K562 (cell line): ENCODE measurements around the gene WDR76. TPM values are rescaled to one million over a fixed set of nuclear protein-coding genes. Genes with fewer than 3 reads are reported as not detected.

Experiments
- ATAC-seq: fragments of 200-7000 bp; cut with Tn5 transposase; 3 replicates; pipeline ENCODE4 v1.9.1; 2020; ENCODE audit warnings: moderate library complexity
- BruUV-seq: library from RNA; stranded (reverse); fragments of 400-500 nt; replicated peaks from 2 replicates; lab custom pipeline; 2021; lab: Mats Ljungman, UMichigan
- CTCF ChIA-PET: fragments of 300-600 bp; formaldehyde crosslinking; extraction: SDS; loops from one replicate; lab custom pipeline; 2021; ENCODE audit warnings: low intra/inter-chr PET ratio; lab: Yijun Ruan, JAX
- POLR2A ChIA-PET: fragments of 300-600, 350-650 bp; sonication (Branson Sonifier 250); formaldehyde crosslinking; extraction: SDS; loops from one replicate; lab custom pipeline; 2021; ENCODE audit warnings: antibody characterized with exemption, inconsistent platforms; lab: Yijun Ruan, JAX
- DNase-seq, 4 experiments: peaks; one replicate each; pipeline versions ENCODE4 v3.0.0 to v3.0.0-alpha.2; 2011 to 2018; ENCODE audit warnings: low spot score in 3 of 4, mixed read lengths in 3 of 4; ENCODE audit errors: extremely low read depth in 1 of 4
- FAIRE-seq: peaks from 2 replicates; lab custom pipeline; 2011; peaks lifted over from hg19 to GRCh38; lab: Jason Lieb, UNC
- H2AFZ ChIP-seq: 2 replicates; pipeline ENCODE4 v1.6.0; 2011; ENCODE audit warnings: low read depth, low read length, control low read depth, inconsistent platforms
- H3K27ac ChIP-seq: fragments of 200-600 bp; 3 replicates; pipeline ENCODE4 v1.8.0; 2011; ENCODE audit warnings: low read depth, mild to moderate bottlenecking, control low read depth, inconsistent platforms, low read length, moderate library complexity, mixed read lengths; ENCODE audit errors: extremely low read depth
- H3K27me3 ChIP-seq, 2 experiments: fragments of 300-600 bp in 1 of 2; 2 replicates in 1 of 2; 3 replicates in 1 of 2; pipeline versions ENCODE4 v1.6.0 to v1.8.0; 2011; ENCODE audit warnings: inconsistent platforms in 2 of 2, low read length in 2 of 2, mild to moderate bottlenecking in 1 of 2, mixed read lengths in 1 of 2, moderate library complexity in 1 of 2; ENCODE audit not compliant: control insufficient read depth in 2 of 2, insufficient read depth in 2 of 2
- H3K36me3 ChIP-seq: fragments of 300-600 bp; 3 replicates; pipeline ENCODE4 v1.8.0; 2011; ENCODE audit warnings: mild to moderate bottlenecking, low read length, inconsistent platforms; ENCODE audit not compliant: control insufficient read depth, insufficient read depth
- H3K4me1 ChIP-seq, 2 experiments: fragments of 200-600 bp in 1 of 2; replicated peaks in 1 of 2; 2 replicates in 1 of 2; 3 replicates in 1 of 2; pipeline versions ENCODE4 v1.5.1 to v1.8.0; 2011; ENCODE audit warnings: inconsistent platforms in 2 of 2, low read length in 2 of 2, mild to moderate bottlenecking in 1 of 2, mixed read lengths in 1 of 2, moderate library complexity in 1 of 2; ENCODE audit not compliant: control insufficient read depth in 2 of 2, insufficient read depth in 2 of 2
- H3K4me2 ChIP-seq: 2 replicates; pipeline ENCODE4 v1.6.1; 2011; ENCODE audit warnings: low read length, control low read depth, inconsistent platforms, mixed read lengths; ENCODE audit not compliant: insufficient read depth
- H3K4me3 ChIP-seq: fragments of 200-600 bp; sonication (generic), shearing (Covaris generic); 2 replicates; pipeline ENCODE4 v1.5.1; 2016; ENCODE audit warnings: control low read depth, inconsistent platforms
- H3K79me2 ChIP-seq: fragments of 200-600 bp; 3 replicates; pipeline ENCODE4 v1.8.0; 2011; ENCODE audit warnings: low read length, inconsistent platforms; ENCODE audit not compliant: control insufficient read depth, insufficient read depth
- H3K9ac ChIP-seq, 2 experiments: 2 replicates each; pipeline versions ENCODE4 v1.6.0 to v1.6.1; 2011; ENCODE audit warnings: low read depth in 2 of 2, low read length in 2 of 2, control low read depth in 1 of 2, inconsistent platforms in 1 of 2, mild to moderate bottlenecking in 1 of 2, mixed read lengths in 1 of 2; ENCODE audit not compliant: insufficient read depth in 1 of 2
- H3K9me1 ChIP-seq: one replicate; pipeline ENCODE4 v1.6.0; 2011; ENCODE audit warnings: inconsistent platforms, mild to moderate bottlenecking, low read length, moderate library complexity; ENCODE audit not compliant: control insufficient read depth, insufficient read depth
- H3K9me3 ChIP-seq: replicated peaks from 2 replicates; pipeline ENCODE4 v1.5.1; 2011; ENCODE audit warnings: low read depth, low read length, inconsistent platforms; ENCODE audit not compliant: control insufficient read depth, insufficient read depth
- H4K20me1 ChIP-seq: replicated peaks from 2 replicates; pipeline ENCODE4 v1.6.1; 2011; ENCODE audit warnings: low read length, inconsistent platforms, mixed read lengths; ENCODE audit not compliant: control insufficient read depth, insufficient read depth
- NCOR1 ChIP-seq: fragments of 450-650 bp; IDR thresholded peaks from 2 replicates; pipeline ENCODE4 v1.6.1; 2016; ENCODE audit warnings: mild to moderate bottlenecking, moderate library complexity
- NR4A1 ChIP-seq, 2 experiments: fragments of 250-450 bp in 1 of 2; fragments of 450-650 bp in 1 of 2; sonication (Bioruptor Pico) in 1 of 2; IDR thresholded peaks; 2 replicates each; pipeline versions ENCODE4 v1.4.0 to v1.6.1; 2016 to 2020; ENCODE audit warnings: mild to moderate bottlenecking in 2 of 2, missing compliant biosample characterization in 1 of 2, missing genetic modification characterization in 1 of 2, moderate library complexity in 1 of 2
- POLR2B ChIP-seq: fragments of 450-650 bp; IDR thresholded peaks from 2 replicates; pipeline ENCODE4 v1.6.1; 2018; ENCODE audit warnings: low read depth; ENCODE audit not compliant: partially characterized antibody
- PTTG1 ChIP-seq: fragments of 450-650 bp; IDR thresholded peaks from 2 replicates; pipeline ENCODE4 v1.6.1; 2016; ENCODE audit warnings: low read depth, mild to moderate bottlenecking, missing genetic modification characterization, missing compliant biosample characterization
- SAFB2 ChIP-seq: fragments of 200-400 bp; formaldehyde crosslinking; IDR thresholded peaks from 2 replicates; pipeline ENCODE4 v1.6.1; 2018; ENCODE audit warnings: borderline replicate concordance, low read length, low read depth, moderate library complexity; ENCODE audit not compliant: severe bottlenecking
- U2AF2 ChIP-seq: fragments of 200-400 bp; formaldehyde crosslinking; optimal IDR thresholded peaks from 2 replicates; pipeline ENCODE3; 2017; ENCODE audit warnings: low read depth, mild to moderate bottlenecking, low read length
- ZC3H11A ChIP-seq: IDR thresholded peaks from 2 replicates; pipeline ENCODE4 v1.6.1; 2012; ENCODE audit warnings: low read depth, low read length, improper control_type of control experiment
- WGBS: fragments of 100-300 bp; shearing (Covaris generic); methylation state at CpG from one replicate; pipeline ENCODE4 v1.1.6; 2016; ENCODE audit warnings: low coverage, mixed read lengths; ENCODE audit not compliant: insufficient coverage; ENCODE audit errors: missing lambda C conversion rate; 5-methylcytosine and 5-hydroxymethylcytosine counted together
- in situ Hi-C: fragments of 300-500 bp; cut with MboI; formaldehyde crosslinking; loops from 4 replicates; pipeline ENCODE4 v1.15.0; 2018; ENCODE audit warnings: inconsistent platforms, mixed read lengths
- intact Hi-C: fragments of 100-400 bp; cut with micrococcal nuclease; formaldehyde crosslinking; loops from 2 replicates; pipeline ENCODE4 v1.14.2; 2022
- polyA plus RNA-seq, 8 experiments: library from polyadenylated mRNA; depleted of rRNA in 4 of 8; stranded (reverse) in 5 of 8; unstranded in 3 of 8; fragments of >200 nt; fragmentation: Nextera tagmentation in 2 of 8; fragmentation: Illumina TruSeq in 1 of 8; extraction: Ambion mirVana in 2 of 8; extraction: Trizol in 1 of 8; gene quantifications; 2 replicates each; pipeline versions ENCODE4 v1.2.1 to v1.2.3, GENCODE V29; 2011 to 2014; ENCODE audit warnings: inconsistent platforms in 1 of 8, missing spikeins in 1 of 8
- total RNA-seq, 7 experiments: library from RNA; depleted of rRNA in 6 of 7; stranded (reverse); fragments of >200 nt in 6 of 7; fragmentation: Illumina TruSeq in 2 of 7; extraction: Trizol in 2 of 7; gene quantifications; 2 replicates each; pipeline versions ENCODE4 v1.2.1 to v1.2.3, GENCODE V29; 2011 to 2021; ENCODE audit warnings: low replicate concordance in 1 of 7
- TF ChIP-seq, protein P1 (sequence below): sonication (generic); formaldehyde crosslinking; IDR thresholded peaks from 2 replicates; pipeline ENCODE4 v1.8.0; 2023; ENCODE audit warnings: missing genetic modification reagents, mild to moderate bottlenecking, borderline replicate concordance
- TF ChIP-seq, protein P2 (sequence below): fragments of 450-650 bp; IDR thresholded peaks from 2 replicates; pipeline ENCODE4 v1.6.1; 2017; ENCODE audit warnings: mild to moderate bottlenecking, moderate library complexity

WDR76 gene
- total and polyA plus RNA-seq, 9 of the 15 experiments (the other 6 are each of a cell fraction or from before 2014, with no cell fraction given) = 9.8 to 69.5 (median 44.4) TPM

DNA sequence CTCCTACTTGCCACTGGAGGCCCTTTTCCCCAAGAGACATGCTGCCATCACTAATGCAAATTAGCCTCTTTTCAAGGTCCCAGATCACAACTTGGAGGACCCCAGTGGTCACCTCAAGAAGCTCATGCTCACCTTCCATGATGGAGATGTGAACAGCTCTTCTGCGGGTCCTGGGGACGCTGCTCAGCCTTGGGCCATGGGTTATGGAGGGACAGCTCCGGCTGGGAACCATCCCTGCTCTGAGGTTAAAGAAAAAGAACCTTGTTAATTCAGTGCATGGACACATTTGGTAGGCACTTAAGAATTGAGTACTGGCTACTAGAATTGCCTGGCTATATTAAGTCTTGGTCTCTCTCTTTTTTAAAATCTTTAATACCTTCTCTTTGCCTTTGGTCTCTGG lies 56.8 kb downstream of the WDR76 start (continued):
- TF ChIP-seq ZC3H11A (no peak), POLR2B (no peak), PTTG1 (tag) (no peak), NCOR1 (no peak)
- TF ChIP-seq, protein P1, sequence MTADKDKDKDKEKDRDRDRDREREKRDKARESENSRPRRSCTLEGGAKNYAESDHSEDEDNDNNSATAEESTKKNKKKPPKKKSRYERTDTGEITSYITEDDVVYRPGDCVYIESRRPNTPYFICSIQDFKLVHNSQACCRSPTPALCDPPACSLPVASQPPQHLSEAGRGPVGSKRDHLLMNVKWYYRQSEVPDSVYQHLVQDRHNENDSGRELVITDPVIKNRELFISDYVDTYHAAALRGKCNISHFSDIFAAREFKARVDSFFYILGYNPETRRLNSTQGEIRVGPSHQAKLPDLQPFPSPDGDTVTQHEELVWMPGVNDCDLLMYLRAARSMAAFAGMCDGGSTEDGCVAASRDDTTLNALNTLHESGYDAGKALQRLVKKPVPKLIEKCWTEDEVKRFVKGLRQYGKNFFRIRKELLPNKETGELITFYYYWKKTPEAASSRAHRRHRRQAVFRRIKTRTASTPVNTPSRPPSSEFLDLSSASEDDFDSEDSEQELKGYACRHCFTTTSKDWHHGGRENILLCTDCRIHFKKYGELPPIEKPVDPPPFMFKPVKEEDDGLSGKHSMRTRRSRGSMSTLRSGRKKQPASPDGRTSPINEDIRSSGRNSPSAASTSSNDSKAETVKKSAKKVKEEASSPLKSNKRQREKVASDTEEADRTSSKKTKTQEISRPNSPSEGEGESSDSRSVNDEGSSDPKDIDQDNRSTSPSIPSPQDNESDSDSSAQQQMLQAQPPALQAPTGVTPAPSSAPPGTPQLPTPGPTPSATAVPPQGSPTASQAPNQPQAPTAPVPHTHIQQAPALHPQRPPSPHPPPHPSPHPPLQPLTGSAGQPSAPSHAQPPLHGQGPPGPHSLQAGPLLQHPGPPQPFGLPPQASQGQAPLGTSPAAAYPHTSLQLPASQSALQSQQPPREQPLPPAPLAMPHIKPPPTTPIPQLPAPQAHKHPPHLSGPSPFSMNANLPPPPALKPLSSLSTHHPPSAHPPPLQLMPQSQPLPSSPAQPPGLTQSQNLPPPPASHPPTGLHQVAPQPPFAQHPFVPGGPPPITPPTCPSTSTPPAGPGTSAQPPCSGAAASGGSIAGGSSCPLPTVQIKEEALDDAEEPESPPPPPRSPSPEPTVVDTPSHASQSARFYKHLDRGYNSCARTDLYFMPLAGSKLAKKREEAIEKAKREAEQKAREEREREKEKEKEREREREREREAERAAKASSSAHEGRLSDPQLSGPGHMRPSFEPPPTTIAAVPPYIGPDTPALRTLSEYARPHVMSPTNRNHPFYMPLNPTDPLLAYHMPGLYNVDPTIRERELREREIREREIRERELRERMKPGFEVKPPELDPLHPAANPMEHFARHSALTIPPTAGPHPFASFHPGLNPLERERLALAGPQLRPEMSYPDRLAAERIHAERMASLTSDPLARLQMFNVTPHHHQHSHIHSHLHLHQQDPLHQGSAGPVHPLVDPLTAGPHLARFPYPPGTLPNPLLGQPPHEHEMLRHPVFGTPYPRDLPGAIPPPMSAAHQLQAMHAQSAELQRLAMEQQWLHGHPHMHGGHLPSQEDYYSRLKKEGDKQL (CRISPR knock-in tag) = no peak
- TF ChIP-seq, all 486 proteins: peak for 0

DNA sequence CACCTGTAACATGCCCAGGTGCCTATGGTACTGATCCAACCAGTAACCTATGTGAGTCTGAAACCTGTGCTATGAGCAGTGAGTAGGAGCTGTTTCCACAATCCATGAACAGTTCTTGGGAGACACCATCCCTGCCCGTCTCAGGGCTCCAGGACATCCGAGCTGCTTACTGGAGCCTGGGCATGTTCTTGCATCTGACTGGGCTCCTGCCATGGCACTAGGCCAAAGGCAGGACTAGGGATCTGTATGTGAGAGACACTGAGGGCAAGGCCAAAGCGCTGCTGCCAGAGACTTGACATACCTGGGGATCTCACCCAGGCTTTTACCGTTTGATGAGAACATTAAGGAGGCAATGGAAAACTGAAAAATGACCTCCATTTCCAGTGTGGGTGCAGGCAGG lies 59.8 kb downstream of the WDR76 start:
- intact Hi-C loops = no loop called here
- ATAC-seq (no peak), DNase-seq (no peak), FAIRE-seq (no peak)
- Histone ChIP-seq H3K9ac (no peak overlapping the region), H2AFZ (no peak overlapping the region), H3K9me1 (no peaks in the 10 kb centered on the region), H3K4me1 (no peaks in the 10 kb centered on the region), H3K79me2 (no peaks in the 10 kb centered on the region), H3K27ac (no peak overlapping the region), H3K4me2 (no peak overlapping the region), H4K20me1 (no peaks in the 10 kb centered on the region), H3K36me3 (peaks cover 6% of the 10 kb centered on the region; the same call in 2 of the 3 replicates), H3K27me3 (no peaks in the 10 kb centered on the region), H3K4me3 (no peak overlapping the region), H3K9me3 (no peaks in the 10 kb centered on the region)
- POLR2A ChIA-PET = interaction anchor here (0.5 to 1.1 kb wide), 4 partner anchors 10 to 507 kb away, joined by 3 to 9 read pairs (median 4); no protein-coding TSS in a partner anchor
- WGBS = 89% methylated on average over 4 of the region's 4 CpGs
- CTCF ChIA-PET = no interaction called here
- BruUV-seq = no TSS peak
- in situ Hi-C loops = no loop called here
- TF ChIP-seq, protein P2, sequence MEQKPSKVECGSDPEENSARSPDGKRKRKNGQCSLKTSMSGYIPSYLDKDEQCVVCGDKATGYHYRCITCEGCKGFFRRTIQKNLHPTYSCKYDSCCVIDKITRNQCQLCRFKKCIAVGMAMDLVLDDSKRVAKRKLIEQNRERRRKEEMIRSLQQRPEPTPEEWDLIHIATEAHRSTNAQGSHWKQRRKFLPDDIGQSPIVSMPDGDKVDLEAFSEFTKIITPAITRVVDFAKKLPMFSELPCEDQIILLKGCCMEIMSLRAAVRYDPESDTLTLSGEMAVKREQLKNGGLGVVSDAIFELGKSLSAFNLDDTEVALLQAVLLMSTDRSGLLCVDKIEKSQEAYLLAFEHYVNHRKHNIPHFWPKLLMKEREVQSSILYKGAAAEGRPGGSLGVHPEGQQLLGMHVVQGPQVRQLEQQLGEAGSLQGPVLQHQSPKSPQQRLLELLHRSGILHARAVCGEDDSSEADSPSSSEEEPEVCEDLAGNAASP = no peak
- TF ChIP-seq NR4A1 (CRISPR knock-in tag; IDR thresholded peaks at IDR 0.05) (no peak), NR4A1 (tag; IDR thresholded peaks at IDR 0.05) (no peak), U2AF2 (no peak), SAFB2 (no peak)
